GM23248 (cell line): ENCODE data around the gene CFAP61.

Source experiments
- EZH2 ChIP-seq: fragments of 200-600 bp; sonication (generic); IDR thresholded peaks from 2 replicates; pipeline ENCODE4 v1.6.1; 2018; ENCODE audit warnings: antibody characterized with exemption, mild to moderate bottlenecking; ENCODE audit not compliant: insufficient read depth, poor library complexity, severe bottlenecking
- EZH2phosphoT487 ChIP-seq: fragments of 200-600 bp; sonication (generic); IDR thresholded peaks from 2 replicates; pipeline ENCODE4 v1.6.1; 2018; ENCODE audit warnings: antibody characterized with exemption, moderate library complexity, mild to moderate bottlenecking, low read depth; ENCODE audit not compliant: insufficient read depth

GRCh38 chr20:20272686-20273085, 220.4 kb downstream of the CFAP61 start:
- no peak for TF ChIP-seq EZH2phosphoT487
- no peak for TF ChIP-seq EZH2
